IPS DF 19.7 (cell line): ENCODE results near the gene ATM.
"Not testable (repeated sequence)": the region's sequence is repeated elsewhere in the genome, so short reads cannot be mapped to it uniquely, and the experiment has no call there.

Experiments used
- DNase-seq: peaks from one replicate; pipeline ENCODE4 v3.0.0-alpha.2; 2013; ENCODE audit warnings: low read depth, low spot score

ATM gene

DNA sequence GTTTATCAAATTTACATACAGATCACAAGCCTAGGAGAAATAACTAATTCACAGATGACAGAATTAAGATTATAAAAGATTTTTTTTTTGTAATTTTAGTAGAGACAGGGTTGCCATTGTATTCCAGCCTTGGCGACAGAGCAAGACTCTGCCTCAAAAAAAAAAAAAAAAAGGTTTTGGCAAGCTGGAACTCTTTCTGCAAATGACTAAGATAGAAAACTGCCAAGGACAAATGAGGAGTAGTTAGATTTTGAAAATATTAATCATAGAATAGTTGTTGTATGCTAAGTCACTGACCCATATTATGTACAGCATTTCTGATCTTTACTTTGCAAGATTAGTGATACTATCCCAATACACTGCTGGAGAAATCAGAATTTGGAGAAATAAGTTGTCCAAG lies 145.3 kb downstream of the ATM start:
- no peak for DNase-seq

DNA sequence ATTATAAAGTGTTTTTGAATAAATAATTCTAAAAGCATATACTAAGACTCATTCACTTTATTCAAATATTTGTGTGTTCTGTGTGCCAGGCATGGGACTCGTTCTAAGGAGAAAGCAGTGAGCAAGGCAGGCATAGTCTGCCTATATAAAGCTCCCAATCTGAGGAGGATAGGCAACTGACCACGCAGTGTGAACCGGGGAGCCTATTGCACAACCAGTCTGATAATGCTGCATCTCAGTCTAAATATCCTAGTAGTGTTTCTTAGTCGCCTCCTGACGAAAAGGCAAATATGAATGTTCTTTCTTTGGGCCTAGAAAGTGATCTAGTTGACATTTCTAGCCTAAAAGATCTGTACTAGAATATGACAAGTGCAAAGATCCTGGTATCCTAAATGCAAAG lies 146.2 kb downstream of the ATM start:
- DNase-seq, result no peak

DNA sequence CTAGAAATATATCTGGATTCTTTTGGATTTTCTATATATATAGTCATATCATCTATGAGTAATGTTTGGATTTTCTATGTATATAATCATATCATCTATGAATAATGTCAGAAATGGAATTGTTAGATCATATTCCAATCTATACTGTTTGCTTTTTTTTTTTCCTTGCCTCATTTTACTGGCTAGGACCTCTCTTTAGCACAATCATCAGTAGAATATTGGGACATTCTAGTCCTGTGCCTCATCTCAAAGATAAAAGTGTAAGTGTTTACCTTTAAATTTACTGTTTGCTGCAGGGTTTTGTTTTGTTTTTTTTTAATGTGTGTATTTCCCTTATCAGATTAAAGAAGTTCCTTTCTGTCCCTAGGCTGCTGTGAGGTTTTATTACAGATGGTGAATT lies 147.4 kb downstream of the ATM start:
- DNase-seq, result no peak

DNA sequence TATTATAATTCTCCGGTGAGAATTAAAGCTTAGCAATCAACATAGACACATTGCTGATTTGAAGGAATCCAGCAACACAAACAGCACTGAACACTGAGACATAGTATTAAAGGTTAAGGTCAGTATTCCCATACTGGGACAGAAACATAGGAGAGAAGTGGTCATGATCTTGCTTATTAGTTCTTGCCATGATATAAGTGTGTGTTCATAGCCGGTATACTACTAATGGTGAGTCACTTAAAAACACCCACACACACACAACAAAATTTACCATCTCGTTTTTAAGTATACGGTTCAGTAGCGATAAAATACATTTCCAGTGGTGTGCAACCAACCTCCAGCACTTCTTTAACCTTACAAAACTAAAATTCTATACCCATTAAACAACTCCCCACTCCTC lies 148.1 kb downstream of the ATM start:
- DNase-seq, result no peak

DNA sequence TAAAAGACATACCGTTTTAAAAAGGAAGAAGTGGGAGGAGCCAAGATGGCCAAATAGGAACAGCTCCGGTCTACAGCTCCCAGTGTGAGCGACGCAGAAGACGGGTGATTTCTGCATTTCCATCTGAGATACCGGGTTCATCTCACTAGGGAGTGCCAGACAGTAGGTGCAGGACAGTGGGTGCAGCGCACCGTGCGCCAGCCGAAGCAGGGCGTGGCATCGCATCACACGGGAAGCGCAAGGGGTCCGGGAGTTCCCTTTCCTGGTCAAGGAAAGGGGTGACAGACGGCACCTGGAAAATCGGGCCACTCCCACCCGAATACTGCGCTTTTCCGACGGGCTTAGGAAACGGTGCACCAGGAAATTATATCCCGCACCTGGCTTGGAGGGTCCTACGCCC lies 150.6 kb downstream of the ATM start:
- DNase-seq, result not testable (repeated sequence)

DNA sequence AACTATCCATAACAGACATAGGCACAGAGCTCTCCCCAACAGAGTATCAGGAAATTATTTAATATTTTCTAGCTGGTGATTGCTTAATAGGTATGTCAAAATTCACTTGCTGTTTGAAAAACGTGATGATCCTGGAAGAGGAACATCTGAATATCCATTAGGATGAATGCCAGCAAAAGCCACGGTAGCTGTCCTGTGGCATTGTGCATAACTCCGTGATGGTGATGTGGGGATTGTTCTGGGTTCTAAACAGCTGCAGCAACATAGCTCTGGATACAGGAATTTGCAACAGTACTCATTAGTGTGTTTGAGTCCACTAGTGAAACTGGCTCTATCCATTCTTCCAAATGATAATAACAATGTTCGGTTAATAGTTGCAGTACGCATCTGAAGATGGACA lies 165.7 kb downstream of the ATM start:
- no peak for DNase-seq

DNA sequence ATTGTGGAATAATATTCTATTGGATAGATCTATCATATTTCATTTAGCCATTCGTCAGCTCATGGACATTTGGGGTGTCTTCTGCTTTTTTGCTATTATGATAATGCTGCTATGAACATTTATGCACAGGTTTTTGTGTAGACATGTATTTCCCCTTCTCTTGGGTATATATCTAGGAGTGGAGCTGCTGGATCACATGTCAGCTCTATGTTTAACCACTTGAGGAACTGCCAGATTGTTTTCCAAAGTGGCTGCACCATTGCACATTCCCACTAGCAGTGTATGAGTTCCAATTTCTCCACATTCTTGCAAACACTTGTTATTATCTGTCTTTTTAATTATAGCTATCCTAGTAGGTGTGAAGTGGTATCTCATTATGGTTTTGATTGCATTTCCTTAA lies 169.5 kb downstream of the ATM start:
- no peak for DNase-seq

DNA sequence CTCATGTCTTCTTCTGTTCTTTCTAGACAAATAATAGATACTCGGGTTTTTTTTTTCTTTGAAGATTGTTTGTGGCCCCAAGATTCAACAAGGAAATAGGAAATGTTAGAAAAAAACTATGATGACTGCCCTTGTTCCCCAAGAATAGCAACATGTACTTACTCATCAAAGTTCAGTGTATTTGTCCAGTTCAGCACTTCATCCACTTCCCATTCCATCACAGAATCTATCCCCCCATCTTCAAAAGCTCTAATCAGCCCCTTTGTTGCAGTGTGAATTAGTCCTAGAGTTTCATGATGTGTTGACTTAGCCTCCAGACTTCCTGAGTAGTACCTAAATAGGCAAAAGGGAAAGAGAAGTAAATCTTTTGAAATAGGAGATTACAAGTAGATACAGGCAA lies 170.2 kb downstream of the ATM start:
- no peak for DNase-seq

DNA sequence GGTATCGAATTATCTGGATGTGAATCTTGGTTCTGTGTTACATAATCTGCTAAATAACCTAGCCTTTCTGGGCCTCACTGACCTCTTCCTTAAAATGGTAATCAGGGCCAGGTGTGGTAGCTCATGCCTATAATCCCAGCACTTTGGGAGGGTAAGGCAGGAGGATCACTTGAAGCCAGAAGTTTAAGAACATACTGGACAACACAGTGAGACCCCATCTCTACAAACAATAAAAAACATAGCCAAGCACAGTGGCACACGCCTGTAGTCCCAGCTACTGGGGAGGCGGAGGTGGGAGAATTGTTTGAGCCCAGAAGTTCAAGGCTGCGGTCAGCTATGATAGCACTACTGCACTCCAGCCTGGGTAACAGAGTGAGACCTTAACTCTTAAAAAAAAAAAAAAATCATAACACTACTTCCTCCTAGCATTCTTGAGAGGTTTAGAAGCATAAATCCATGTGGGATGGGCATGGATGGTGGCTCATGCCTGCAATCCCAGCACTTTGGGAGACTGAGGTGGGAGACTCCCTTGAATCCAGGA lies 171.9 kb downstream of the ATM start:
- DNase-seq, result no peak

DNA sequence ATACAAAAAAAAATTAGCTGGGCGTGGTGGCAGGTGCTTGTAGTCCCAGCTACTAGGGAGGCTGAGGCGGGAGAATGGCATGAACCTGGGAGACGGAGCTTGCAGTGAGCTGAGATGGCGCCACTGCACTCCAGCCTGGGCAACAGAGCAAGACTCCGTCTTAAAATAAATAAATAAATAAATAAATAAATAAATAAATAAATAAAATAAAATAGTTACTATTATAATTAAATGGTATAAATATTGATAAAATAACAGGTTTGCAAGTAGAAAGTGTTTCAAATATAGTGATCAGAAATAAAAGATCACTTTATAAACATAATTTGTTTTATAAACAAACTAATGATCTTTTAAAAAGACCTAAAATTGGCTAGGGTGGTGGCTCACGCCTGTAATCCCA lies 173.8 kb downstream of the ATM start:
- not testable (repeated sequence) for DNase-seq

DNA sequence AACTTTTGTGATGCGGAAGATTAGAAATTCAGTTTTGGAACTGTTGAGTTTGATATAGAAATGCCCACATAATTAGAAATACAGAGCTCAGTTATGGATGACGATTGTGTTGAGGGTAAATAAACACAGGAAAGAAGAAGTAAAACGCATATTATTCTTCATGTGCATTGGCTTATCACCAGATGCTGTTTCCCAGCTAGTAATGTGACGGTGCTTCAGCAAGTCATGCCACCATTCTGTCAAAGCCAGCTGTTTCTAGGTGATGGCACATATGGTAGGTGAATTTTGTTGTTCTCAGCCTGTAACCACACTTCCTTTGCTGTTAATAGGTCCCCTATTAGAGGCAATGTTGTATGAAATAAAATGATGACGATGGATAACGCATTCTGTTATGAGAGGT lies 175.6 kb downstream of the ATM start:
- no peak for DNase-seq

DNA sequence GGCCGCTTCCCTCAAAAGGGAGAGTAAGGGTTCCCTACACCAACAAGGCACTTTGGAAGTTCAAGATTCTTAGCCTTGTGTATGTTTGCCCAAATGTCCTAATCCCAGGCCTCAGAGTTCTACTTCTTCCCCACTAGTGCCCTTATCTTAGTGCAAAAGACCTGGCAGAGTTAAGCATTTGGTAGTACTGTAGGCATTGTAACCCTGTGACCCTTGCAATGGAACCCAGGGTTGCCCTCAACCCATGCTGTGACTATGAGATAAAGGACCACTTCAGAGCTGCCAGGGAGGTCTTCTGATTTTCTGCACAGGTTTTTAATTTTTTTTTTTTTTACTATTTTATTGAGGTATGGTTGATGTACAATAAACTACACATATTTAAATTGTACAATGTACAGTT lies 179.4 kb downstream of the ATM start:
- no peak for DNase-seq

DNA sequence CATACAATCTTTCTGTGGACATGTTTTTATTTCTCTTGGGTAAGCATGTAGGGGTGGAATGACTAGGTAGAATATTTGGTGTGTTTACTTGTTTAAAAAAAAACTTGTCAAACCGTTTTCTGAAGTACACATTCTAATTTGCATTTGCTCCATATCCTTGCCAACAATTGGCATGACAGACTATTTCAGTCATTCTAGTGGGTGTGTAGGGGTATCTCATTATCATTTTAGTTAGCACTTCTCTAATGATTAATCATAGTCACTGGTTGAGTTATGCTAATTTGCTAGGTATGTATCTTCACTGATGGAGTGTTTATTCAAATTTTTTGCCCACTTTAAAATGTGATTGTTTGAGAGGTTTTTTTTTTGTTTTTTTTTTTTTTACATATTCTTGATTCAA lies 180.2 kb downstream of the ATM start:
- no peak for DNase-seq

DNA sequence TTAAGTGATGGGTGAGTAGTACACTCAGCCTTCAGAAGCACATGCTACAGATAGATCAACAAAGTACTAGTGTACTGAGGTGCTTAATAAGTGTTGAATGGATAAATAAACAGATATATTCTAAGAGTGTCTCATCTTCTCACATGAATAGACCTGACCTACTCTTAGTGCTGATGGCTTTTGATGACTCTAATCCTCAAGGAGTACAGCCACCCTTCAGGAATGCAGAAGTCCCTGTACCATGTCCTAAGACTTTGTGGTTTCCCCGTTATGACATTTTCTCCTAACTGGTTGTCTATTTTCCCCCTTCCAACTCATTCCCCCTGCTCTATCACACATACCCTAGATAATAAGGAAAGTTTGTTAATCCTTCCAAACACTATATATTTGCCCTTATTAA lies 182.8 kb downstream of the ATM start:
- no peak for DNase-seq

DNA sequence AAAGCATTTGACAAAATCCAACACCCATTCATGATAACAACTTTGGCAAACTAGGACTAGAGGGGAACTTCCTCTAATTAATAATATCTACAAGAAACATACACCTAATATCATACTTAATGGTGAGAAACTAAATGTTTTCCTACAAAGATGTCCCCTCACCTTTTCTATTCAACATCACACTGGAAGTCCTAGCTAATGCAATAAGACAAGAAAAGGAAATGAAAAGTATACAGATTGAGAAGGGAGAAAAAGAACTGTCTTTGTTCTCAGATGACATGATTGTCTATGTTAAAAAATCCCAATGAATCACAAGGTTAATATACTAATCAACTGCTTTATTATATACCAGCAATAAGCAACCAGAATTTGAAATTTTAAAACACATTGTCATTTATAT lies 192.1 kb downstream of the ATM start:
- DNase-seq, result no peak

DNA sequence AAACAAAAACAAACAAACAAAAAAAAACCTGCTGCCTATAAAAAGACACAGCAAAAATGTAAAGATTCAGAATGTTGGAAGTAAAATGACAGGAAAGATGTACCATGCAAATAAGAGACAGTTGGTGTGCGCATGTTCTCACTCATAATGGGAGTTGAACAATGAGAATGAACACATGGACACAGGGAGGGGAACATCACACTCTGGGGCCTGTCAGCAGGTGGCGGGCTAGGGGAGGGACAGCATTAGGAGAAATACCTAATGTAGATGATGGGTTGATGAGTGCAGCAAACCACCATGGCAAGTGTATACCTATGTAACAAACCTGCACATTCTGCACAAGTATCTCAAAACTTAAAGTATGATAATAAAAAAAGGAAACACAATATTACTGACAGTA lies 194.7 kb downstream of the ATM start:
- not testable (repeated sequence) for DNase-seq
